OCI-LY3 (cell line): ENCODE data around the gene GRIN2A.
A peak's percentile ranks its signal among the peaks of the same experiment; 100 is the strongest.

Source experiments
- H2AFZ ChIP-seq: fragments of 200-600, 300-600 bp; shearing (Covaris generic); 2 replicates; pipeline ENCODE4 v1.6.0; 2014; ENCODE audit warnings: antibody characterized with exemption, low read depth, low read length
- H3K27ac ChIP-seq: fragments of 200-600, 300-600 bp; sonication (generic); 2 replicates; pipeline ENCODE4 v1.5.1; 2014; ENCODE audit warnings: mild to moderate bottlenecking, low read length, moderate library complexity, mixed read lengths
- H3K27me3 ChIP-seq: fragments of 200-600, 300-600 bp; sonication (generic); 2 replicates; pipeline ENCODE4 v1.6.1; 2014; ENCODE audit warnings: low read depth, low read length, mixed read lengths
- H3K36me3 ChIP-seq: fragments of 200-600, 300-600 bp; sonication (generic); replicated peaks from 2 replicates; pipeline ENCODE3; 2014; ENCODE audit warnings: low read depth, low read length, mixed read lengths
- H3K4me1 ChIP-seq: fragments of 300-600, 200-600 bp; sonication (generic); 2 replicates; pipeline ENCODE4 v1.6.1; 2014; ENCODE audit warnings: low read length, mixed read lengths
- H3K4me2 ChIP-seq: fragments of 200-600, 300-600 bp; sonication (generic); 2 replicates; pipeline ENCODE4 v1.6.1; 2014; ENCODE audit warnings: low read length, mixed read lengths
- H3K4me3 ChIP-seq: fragments of 300-600, 200-600 bp; sonication (generic); 2 replicates; pipeline ENCODE4 v1.5.1; 2014; ENCODE audit warnings: antibody characterized with exemption, mild to moderate bottlenecking, low read length, moderate library complexity
- H3K79me2 ChIP-seq: fragments of 300-600, 200-600 bp; shearing (Covaris generic); 2 replicates; pipeline ENCODE4 v1.6.1; 2014; ENCODE audit warnings: mild to moderate bottlenecking, low read length, mixed read lengths
- H3K9ac ChIP-seq: fragments of 300-600, 200-600 bp; shearing (Covaris generic); 2 replicates; pipeline ENCODE4 v1.6.0; 2014; ENCODE audit warnings: mild to moderate bottlenecking, low read length, moderate library complexity
- H3K9me3 ChIP-seq: fragments of 200-600, 300-600 bp; shearing (Covaris generic); 2 replicates; pipeline ENCODE4 v1.6.1; 2014; ENCODE audit warnings: low read length, mixed read lengths; ENCODE audit not compliant: insufficient read depth
- H4K20me1 ChIP-seq: fragments of 200-600, 300-600 bp; sonication (generic); 2 replicates; pipeline ENCODE4 v1.6.1; 2016; ENCODE audit warnings: low read length, mixed read lengths; ENCODE audit not compliant: insufficient read depth
- CTCF ChIP-seq: fragments of 200-600, 300-600 bp; sonication (generic); IDR thresholded peaks from 2 replicates; pipeline ENCODE4 v1.5.1; 2014; ENCODE audit warnings: antibody characterized with exemption, low read length, low read depth
- EZH2phosphoT487 ChIP-seq: fragments of 200-600 bp; shearing (Covaris generic); IDR thresholded peaks from 2 replicates; pipeline ENCODE4 v1.6.1; 2018; ENCODE audit warnings: antibody characterized with exemption, mixed run types, low read depth

Gene GRIN2A

GRCh38 chr16:10188236-10188635 lies 6.0 kb upstream of the GRIN2A start:
- Histone ChIP-seq H3K4me3 (no peak overlapping the region), H4K20me1 (no peaks in the 10 kb centered on the region), H2AFZ (no peak overlapping the region), H3K27ac (no peak overlapping the region), H3K9me3 (no peaks in the 10 kb centered on the region), H3K79me2 (no peaks in the 10 kb centered on the region), H3K4me1 (no peaks in the 10 kb centered on the region), H3K36me3 (no peaks in the 10 kb centered on the region), H3K27me3 (no peaks in the 10 kb centered on the region), H3K4me2 (no peak overlapping the region), H3K9ac (no peak overlapping the region)
- no peak for TF ChIP-seq CTCF
- TF ChIP-seq EZH2phosphoT487, result no peak

- no peak overlapping the region for H3K27ac ChIP-seq
- no peak overlapping the region for H3K9ac ChIP-seq
- H3K27me3 ChIP-seq, result peaks cover 3% of the 10 kb centered on the region; the same call in 1 of the 2 replicates
- H3K9me3 ChIP-seq, result no peaks in the 10 kb centered on the region
- no peaks in the 10 kb centered on the region; the same call in 1 of the 2 replicates for H3K4me1 ChIP-seq
- no peaks in the 10 kb centered on the region for H3K79me2 ChIP-seq
- peak overlapping the region; percentile 76 for H3K4me2 ChIP-seq
- no peaks in the 10 kb centered on the region for H3K36me3 ChIP-seq
- H2AFZ ChIP-seq, result peak overlapping the region; percentile 53; the same call in 1 of the 2 replicates
- TF ChIP-seq CTCF (peak; percentile 69), EZH2phosphoT487 (no peak)
- H3K4me3 ChIP-seq, result peak overlapping the region; percentile 72
- H4K20me1 ChIP-seq, result no peaks in the 10 kb centered on the region
Observed at GRCh38 chr16:10181196-10182162, 749 bp downstream of the GRIN2A start.

- Histone ChIP-seq H3K79me2 (no peaks in the 10 kb centered on the region), H3K4me2 (no peak overlapping the region), H4K20me1 (no peaks in the 10 kb centered on the region), H3K27ac (no peak overlapping the region), H3K9ac (no peak overlapping the region), H3K27me3 (peaks cover 3% of the 10 kb centered on the region; the same call in 1 of the 2 replicates), H3K36me3 (no peaks in the 10 kb centered on the region), H3K4me3 (no peak overlapping the region), H2AFZ (no peak overlapping the region), H3K4me1 (no peaks in the 10 kb centered on the region; the same call in 1 of the 2 replicates), H3K9me3 (no peaks in the 10 kb centered on the region)
- TF ChIP-seq CTCF (peak; percentile 43), EZH2phosphoT487 (no peak)
Observed at GRCh38 chr16:10180771-10181163, 1.5 kb downstream of the GRIN2A start.

- H3K9ac ChIP-seq, result no peak overlapping the region
- no peaks in the 10 kb centered on the region for H3K79me2 ChIP-seq
- no peaks in the 10 kb centered on the region; the same call in 1 of the 2 replicates for H3K4me1 ChIP-seq
- peaks cover 3% of the 10 kb centered on the region; the same call in 1 of the 2 replicates for H3K27me3 ChIP-seq
- H2AFZ ChIP-seq, result no peak overlapping the region
- no peak overlapping the region for H3K4me2 ChIP-seq
- H3K9me3 ChIP-seq, result no peaks in the 10 kb centered on the region
- H4K20me1 ChIP-seq, result no peaks in the 10 kb centered on the region
- no peak for TF ChIP-seq EZH2phosphoT487
- TF ChIP-seq CTCF, result no peak
- H3K27ac ChIP-seq, result no peak overlapping the region
- H3K36me3 ChIP-seq, result no peaks in the 10 kb centered on the region
- H3K4me3 ChIP-seq, result no peak overlapping the region
Observed at GRCh38 chr16:10180042-10180770, 2.0 kb downstream of the GRIN2A start.
